ENCODE data around the gene EPHB2.

DNA sequence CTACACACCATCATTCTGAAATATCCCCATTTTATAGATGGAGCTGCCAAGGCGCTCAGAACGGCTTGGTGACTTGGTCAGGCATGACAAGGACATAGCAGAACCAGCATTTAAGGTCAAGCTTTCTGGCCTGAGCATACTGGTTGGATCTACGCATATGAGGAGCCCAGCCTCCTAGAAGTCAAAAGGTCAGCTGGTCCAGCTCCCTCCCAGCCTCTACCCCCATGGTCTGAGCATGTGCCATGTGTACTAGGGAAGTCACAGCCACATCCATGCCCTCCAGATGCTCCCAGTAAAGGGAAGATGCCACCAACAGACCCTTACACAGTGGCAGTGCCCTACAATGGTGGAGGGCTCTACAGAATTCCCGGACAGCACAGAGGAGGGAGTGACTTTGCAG is 96.7 kb downstream of the EPHB2 start:
- TF ChIP-seq, protein P1, sequence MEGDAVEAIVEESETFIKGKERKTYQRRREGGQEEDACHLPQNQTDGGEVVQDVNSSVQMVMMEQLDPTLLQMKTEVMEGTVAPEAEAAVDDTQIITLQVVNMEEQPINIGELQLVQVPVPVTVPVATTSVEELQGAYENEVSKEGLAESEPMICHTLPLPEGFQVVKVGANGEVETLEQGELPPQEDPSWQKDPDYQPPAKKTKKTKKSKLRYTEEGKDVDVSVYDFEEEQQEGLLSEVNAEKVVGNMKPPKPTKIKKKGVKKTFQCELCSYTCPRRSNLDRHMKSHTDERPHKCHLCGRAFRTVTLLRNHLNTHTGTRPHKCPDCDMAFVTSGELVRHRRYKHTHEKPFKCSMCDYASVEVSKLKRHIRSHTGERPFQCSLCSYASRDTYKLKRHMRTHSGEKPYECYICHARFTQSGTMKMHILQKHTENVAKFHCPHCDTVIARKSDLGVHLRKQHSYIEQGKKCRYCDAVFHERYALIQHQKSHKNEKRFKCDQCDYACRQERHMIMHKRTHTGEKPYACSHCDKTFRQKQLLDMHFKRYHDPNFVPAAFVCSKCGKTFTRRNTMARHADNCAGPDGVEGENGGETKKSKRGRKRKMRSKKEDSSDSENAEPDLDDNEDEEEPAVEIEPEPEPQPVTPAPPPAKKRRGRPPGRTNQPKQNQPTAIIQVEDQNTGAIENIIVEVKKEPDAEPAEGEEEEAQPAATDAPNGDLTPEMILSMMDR (conservative IDR thresholded peaks at IDR 0.05; ENCODE audit: low read depth, low read length), result no peak
- TF ChIP-seq MAZ (IDR thresholded peaks at IDR 0.05; ENCODE audit: borderline replicate concordance, low read depth, low read length) (no peak), POLR2A (IDR thresholded peaks at IDR 0.05; ENCODE audit: low read depth, low read length) (no peak), RFX5 (IDR thresholded peaks at IDR 0.05; ENCODE audit: low read depth, low read length) (no peak), RCOR1 (IDR thresholded peaks at IDR 0.05; ENCODE audit: insufficient replicate concordance, low read length) (no peak), RAD21 (IDR thresholded peaks at IDR 0.05; ENCODE audit: low read length) (no peak), CEBPB (IDR thresholded peaks at IDR 0.05; ENCODE audit: low read depth, low read length) (no peak), SMC3 (IDR thresholded peaks at IDR 0.05; ENCODE audit: low read depth, low read length) (no peak)
- TF ChIP-seq, protein P2, sequence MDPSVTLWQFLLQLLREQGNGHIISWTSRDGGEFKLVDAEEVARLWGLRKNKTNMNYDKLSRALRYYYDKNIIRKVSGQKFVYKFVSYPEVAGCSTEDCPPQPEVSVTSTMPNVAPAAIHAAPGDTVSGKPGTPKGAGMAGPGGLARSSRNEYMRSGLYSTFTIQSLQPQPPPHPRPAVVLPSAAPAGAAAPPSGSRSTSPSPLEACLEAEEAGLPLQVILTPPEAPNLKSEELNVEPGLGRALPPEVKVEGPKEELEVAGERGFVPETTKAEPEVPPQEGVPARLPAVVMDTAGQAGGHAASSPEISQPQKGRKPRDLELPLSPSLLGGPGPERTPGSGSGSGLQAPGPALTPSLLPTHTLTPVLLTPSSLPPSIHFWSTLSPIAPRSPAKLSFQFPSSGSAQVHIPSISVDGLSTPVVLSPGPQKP (IDR thresholded peaks at IDR 0.05; ENCODE audit: borderline replicate concordance, low read depth, low read length), result no peak
- TF ChIP-seq, protein P3, sequence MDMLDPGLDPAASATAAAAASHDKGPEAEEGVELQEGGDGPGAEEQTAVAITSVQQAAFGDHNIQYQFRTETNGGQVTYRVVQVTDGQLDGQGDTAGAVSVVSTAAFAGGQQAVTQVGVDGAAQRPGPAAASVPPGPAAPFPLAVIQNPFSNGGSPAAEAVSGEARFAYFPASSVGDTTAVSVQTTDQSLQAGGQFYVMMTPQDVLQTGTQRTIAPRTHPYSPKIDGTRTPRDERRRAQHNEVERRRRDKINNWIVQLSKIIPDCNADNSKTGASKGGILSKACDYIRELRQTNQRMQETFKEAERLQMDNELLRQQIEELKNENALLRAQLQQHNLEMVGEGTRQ (IDR thresholded peaks at IDR 0.05; ENCODE audit: low read depth, low read length), result no peak

Measured in IMR-90 (cell line).